SK-N-SH treated with all-trans-retinoic acid at 6 μM for 48 hours (cell line): ENCODE measurements around the gene NCK2.

Source experiments
- ATAC-seq: fragments of 200-7000 bp; cut with Tn5 transposase; 3 replicates; pipeline ENCODE4 v1.9.1; 2020; ENCODE audit warnings: mild to moderate bottlenecking, moderate library complexity
- ARNTL ChIP-seq: fragments of 450-650 bp; formaldehyde crosslinking; IDR thresholded peaks from 2 replicates; pipeline ENCODE4 v1.5.0; 2020; ENCODE audit warnings: low read depth, mild to moderate bottlenecking, moderate library complexity, borderline replicate concordance
- BACH2 ChIP-seq: fragments of 250-450 bp; sonication (Bioruptor Pico); IDR thresholded peaks from 2 replicates; pipeline ENCODE4 v1.9.0; 2021; ENCODE audit warnings: mild to moderate bottlenecking, borderline replicate concordance
- CSDC2 ChIP-seq: fragments of 250-450 bp; sonication (Bioruptor Pico); IDR thresholded peaks from 2 replicates; pipeline ENCODE4 v1.5.0; 2020; ENCODE audit warnings: mild to moderate bottlenecking, moderate library complexity
- ESRRG ChIP-seq: fragments of 250-450 bp; sonication (Bioruptor Pico); IDR thresholded peaks from 2 replicates; pipeline ENCODE4 v1.6.1; 2021; ENCODE audit warnings: mild to moderate bottlenecking
- GLIS3 ChIP-seq: fragments of 250-450 bp; sonication (Bioruptor Pico); IDR thresholded peaks from 2 replicates; pipeline ENCODE4 v1.5.0; 2020; ENCODE audit warnings: mild to moderate bottlenecking, moderate library complexity
- ISL1 ChIP-seq: fragments of 250-450 bp; sonication (Bioruptor Pico); IDR thresholded peaks from 2 replicates; pipeline ENCODE4 v2.1.2; 2022; ENCODE audit warnings: mild to moderate bottlenecking, moderate library complexity
- OSR1 ChIP-seq: fragments of 250-450 bp; sonication (Bioruptor Pico); IDR thresholded peaks from 2 replicates; pipeline ENCODE4 v1.8.0; 2022; ENCODE audit warnings: moderate library complexity, mild to moderate bottlenecking, inconsistent platforms
- PATZ1 ChIP-seq: fragments of 250-450 bp; sonication (Bioruptor Pico); IDR thresholded peaks from 2 replicates; pipeline ENCODE4 v1.8.0; 2020; ENCODE audit warnings: mild to moderate bottlenecking, moderate library complexity, borderline replicate concordance
- PPARA ChIP-seq: fragments of 250-450 bp; sonication (Bioruptor Pico); IDR thresholded peaks from 2 replicates; pipeline ENCODE4 v1.5.0; 2020; ENCODE audit warnings: mild to moderate bottlenecking, borderline replicate concordance
- RARB ChIP-seq: fragments of 250-450 bp; sonication (Bioruptor Pico); IDR thresholded peaks from 2 replicates; pipeline ENCODE4 v1.8.0; 2021; ENCODE audit warnings: mild to moderate bottlenecking, moderate library complexity
- SNAI2 ChIP-seq: fragments of 250-450 bp; sonication (Bioruptor Pico); IDR thresholded peaks from 2 replicates; pipeline ENCODE4 v1.5.0; 2020; ENCODE audit warnings: mild to moderate bottlenecking, moderate library complexity
- TCF4 ChIP-seq: fragments of 250-450 bp; sonication (Bioruptor Pico); IDR thresholded peaks from 2 replicates; pipeline ENCODE4 v1.8.0; 2021; ENCODE audit warnings: mild to moderate bottlenecking, moderate library complexity, borderline replicate concordance
- TOX ChIP-seq: fragments of 250-450 bp; sonication (Bioruptor Pico); IDR thresholded peaks from 2 replicates; pipeline ENCODE4 v1.8.0; 2021; ENCODE audit warnings: mild to moderate bottlenecking, moderate library complexity, borderline replicate concordance
- TSHZ2 ChIP-seq: fragments of 250-450 bp; sonication (Bioruptor Pico); IDR thresholded peaks from 2 replicates; pipeline ENCODE4 v1.5.0; 2020; ENCODE audit warnings: mild to moderate bottlenecking, moderate library complexity
- ZC3H10 ChIP-seq: fragments of 250-450 bp; sonication (Bioruptor Pico); IDR thresholded peaks from 2 replicates; pipeline ENCODE4 v1.5.1; 2021; ENCODE audit warnings: mild to moderate bottlenecking, moderate library complexity
- ZFP3 ChIP-seq: fragments of 250-450 bp; sonication (Bioruptor Pico); IDR thresholded peaks from 2 replicates; pipeline ENCODE4 v1.5.0; 2020; ENCODE audit warnings: mild to moderate bottlenecking, moderate library complexity
- ZNF565 ChIP-seq: fragments of 450-650 bp; formaldehyde crosslinking; conservative IDR thresholded peaks from 2 replicates; pipeline ENCODE4 v1.5.0; 2020; ENCODE audit warnings: low read depth, mild to moderate bottlenecking, moderate library complexity
- ZNF70 ChIP-seq: fragments of 450-650 bp; formaldehyde crosslinking; IDR thresholded peaks from 2 replicates; pipeline ENCODE4 v1.5.0; 2020; ENCODE audit warnings: mild to moderate bottlenecking, moderate library complexity
- ZNF8 ChIP-seq: fragments of 450-650 bp; formaldehyde crosslinking; IDR thresholded peaks from 2 replicates; pipeline ENCODE4 v1.5.0; 2020; ENCODE audit warnings: mild to moderate bottlenecking, moderate library complexity
- TF ChIP-seq, protein P1 (sequence below): fragments of 250-450 bp; sonication (Bioruptor Pico); IDR thresholded peaks from 2 replicates; pipeline ENCODE4 v1.5.1; 2020; ENCODE audit warnings: low read depth, mild to moderate bottlenecking, moderate library complexity
- TF ChIP-seq, protein P2 (sequence below): fragments of 250-450 bp; sonication (Bioruptor Pico); IDR thresholded peaks from 2 replicates; pipeline ENCODE4 v1.8.0; 2021; ENCODE audit warnings: low read depth, mild to moderate bottlenecking, moderate library complexity, borderline replicate concordance
- TF ChIP-seq, protein P3 (sequence below): fragments of 250-450 bp; sonication (Bioruptor Pico); IDR thresholded peaks from 2 replicates; pipeline ENCODE4 v1.5.1; 2021; ENCODE audit warnings: mild to moderate bottlenecking, moderate library complexity

Gene NCK2

GRCh38 chr2:105910497-105911238 lies 166.0 kb downstream of the NCK2 start:
- no peak for ATAC-seq
- TF ChIP-seq OSR1 (CRISPR knock-in tag): no peak
- no peak for TF ChIP-seq ZFP3 (CRISPR knock-in tag)
- TF ChIP-seq CSDC2 (CRISPR knock-in tag): no peak
- no peak for TF ChIP-seq SNAI2 (CRISPR knock-in tag)
- no peak for TF ChIP-seq BACH2 (CRISPR knock-in tag)
- TF ChIP-seq, protein P1, sequence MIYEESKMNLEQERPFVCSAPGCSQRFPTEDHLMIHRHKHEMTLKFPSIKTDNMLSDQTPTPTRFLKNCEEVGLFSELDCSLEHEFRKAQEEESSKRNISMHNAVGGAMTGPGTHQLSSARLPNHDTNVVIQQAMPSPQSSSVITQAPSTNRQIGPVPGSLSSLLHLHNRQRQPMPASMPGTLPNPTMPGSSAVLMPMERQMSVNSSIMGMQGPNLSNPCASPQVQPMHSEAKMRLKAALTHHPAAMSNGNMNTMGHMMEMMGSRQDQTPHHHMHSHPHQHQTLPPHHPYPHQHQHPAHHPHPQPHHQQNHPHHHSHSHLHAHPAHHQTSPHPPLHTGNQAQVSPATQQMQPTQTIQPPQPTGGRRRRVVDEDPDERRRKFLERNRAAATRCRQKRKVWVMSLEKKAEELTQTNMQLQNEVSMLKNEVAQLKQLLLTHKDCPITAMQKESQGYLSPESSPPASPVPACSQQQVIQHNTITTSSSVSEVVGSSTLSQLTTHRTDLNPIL (CRISPR knock-in tag): no peak
- no peak for TF ChIP-seq ZNF565
- TF ChIP-seq ISL1: no peak
- TF ChIP-seq GLIS3 (CRISPR knock-in tag): no peak
- TF ChIP-seq ESRRG (CRISPR knock-in tag): no peak
- TF ChIP-seq TOX: no peak
- no peak for TF ChIP-seq TCF4 (CRISPR knock-in tag)
- no peak for TF ChIP-seq ZNF8 (CRISPR knock-in tag)
- TF ChIP-seq ARNTL: no peak
- no peak for TF ChIP-seq TSHZ2 (CRISPR knock-in tag)
- TF ChIP-seq, protein P2, sequence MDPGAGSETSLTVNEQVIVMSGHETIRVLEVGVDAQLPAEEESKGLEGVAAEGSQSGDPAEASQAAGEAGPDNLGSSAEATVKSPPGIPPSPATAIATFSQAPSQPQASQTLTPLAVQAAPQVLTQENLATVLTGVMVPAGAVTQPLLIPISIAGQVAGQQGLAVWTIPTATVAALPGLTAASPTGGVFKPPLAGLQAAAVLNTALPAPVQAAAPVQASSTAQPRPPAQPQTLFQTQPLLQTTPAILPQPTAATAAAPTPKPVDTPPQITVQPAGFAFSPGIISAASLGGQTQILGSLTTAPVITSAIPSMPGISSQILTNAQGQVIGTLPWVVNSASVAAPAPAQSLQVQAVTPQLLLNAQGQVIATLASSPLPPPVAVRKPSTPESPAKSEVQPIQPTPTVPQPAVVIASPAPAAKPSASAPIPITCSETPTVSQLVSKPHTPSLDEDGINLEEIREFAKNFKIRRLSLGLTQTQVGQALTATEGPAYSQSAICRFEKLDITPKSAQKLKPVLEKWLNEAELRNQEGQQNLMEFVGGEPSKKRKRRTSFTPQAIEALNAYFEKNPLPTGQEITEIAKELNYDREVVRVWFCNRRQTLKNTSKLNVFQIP (CRISPR knock-in tag): no peak
- TF ChIP-seq, all 23 proteins: peak for 0

GRCh38 chr2:105911425-105911824 lies 166.7 kb downstream of the NCK2 start:
- no peak for ATAC-seq
- TF ChIP-seq, protein P3, sequence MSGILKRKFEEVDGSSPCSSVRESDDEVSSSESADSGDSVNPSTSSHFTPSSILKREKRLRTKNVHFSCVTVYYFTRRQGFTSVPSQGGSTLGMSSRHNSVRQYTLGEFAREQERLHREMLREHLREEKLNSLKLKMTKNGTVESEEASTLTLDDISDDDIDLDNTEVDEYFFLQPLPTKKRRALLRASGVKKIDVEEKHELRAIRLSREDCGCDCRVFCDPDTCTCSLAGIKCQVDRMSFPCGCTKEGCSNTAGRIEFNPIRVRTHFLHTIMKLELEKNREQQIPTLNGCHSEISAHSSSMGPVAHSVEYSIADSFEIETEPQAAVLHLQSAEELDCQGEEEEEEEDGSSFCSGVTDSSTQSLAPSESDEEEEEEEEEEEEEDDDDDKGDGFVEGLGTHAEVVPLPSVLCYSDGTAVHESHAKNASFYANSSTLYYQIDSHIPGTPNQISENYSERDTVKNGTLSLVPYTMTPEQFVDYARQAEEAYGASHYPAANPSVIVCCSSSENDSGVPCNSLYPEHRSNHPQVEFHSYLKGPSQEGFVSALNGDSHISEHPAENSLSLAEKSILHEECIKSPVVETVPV (CRISPR knock-in tag): no peak
- TF ChIP-seq OSR1 (CRISPR knock-in tag): no peak
- no peak for TF ChIP-seq ZC3H10 (CRISPR knock-in tag)
- TF ChIP-seq, protein P1 (CRISPR knock-in tag): no peak
- no peak for TF ChIP-seq ZFP3 (CRISPR knock-in tag)
- no peak for TF ChIP-seq PPARA
- TF ChIP-seq RARB (CRISPR knock-in tag): no peak
- TF ChIP-seq, protein P2 (CRISPR knock-in tag): no peak
- TF ChIP-seq PATZ1 (CRISPR knock-in tag): no peak
- TF ChIP-seq CSDC2 (CRISPR knock-in tag): no peak
- no peak for TF ChIP-seq GLIS3 (CRISPR knock-in tag)
- TF ChIP-seq ZNF8 (CRISPR knock-in tag): no peak
- TF ChIP-seq ESRRG (CRISPR knock-in tag): no peak
- no peak for TF ChIP-seq ZNF70
- no peak for TF ChIP-seq TCF4 (CRISPR knock-in tag)
